Stimulated activated naive CD4-positive, alpha-beta T cell treated with Interleukin-2 at 50 U/mL for 16 hours (primary cell): ENCODE measurements around the gene MICAL1.

Experiments
- DNase-seq: peaks from one replicate; lab custom pipeline; 2025; lab: John Stamatoyannopoulos, UW

The MICAL1 gene

DNA sequence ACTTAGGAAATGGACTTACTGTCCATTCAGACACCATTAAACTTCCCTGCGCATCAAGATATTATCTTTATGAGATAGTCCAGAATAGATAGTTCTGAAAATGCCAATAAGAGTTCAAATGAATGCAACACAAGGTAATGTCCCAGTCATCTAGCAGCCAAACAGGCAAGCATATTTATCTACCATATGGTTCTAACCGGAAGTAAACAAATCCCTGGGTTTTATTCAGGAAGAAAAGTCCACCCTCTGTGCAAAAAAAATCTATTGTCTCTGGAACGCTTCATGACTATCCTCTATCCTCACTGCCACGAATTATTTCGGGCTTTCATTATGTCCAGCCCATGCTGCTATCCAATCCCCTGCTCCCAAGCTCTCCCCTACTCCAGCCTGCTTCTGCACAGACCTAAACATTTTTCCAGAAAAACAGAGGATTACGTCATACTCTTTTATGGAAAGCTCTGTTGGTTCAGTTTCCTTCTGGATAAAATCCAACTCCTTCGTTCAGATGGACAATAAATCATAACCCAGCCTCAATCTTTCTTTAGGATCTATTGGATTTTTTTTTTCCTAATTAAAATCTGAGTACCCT is 26.6 kb downstream of the MICAL1 start:
- DNase-seq: no peak

DNA sequence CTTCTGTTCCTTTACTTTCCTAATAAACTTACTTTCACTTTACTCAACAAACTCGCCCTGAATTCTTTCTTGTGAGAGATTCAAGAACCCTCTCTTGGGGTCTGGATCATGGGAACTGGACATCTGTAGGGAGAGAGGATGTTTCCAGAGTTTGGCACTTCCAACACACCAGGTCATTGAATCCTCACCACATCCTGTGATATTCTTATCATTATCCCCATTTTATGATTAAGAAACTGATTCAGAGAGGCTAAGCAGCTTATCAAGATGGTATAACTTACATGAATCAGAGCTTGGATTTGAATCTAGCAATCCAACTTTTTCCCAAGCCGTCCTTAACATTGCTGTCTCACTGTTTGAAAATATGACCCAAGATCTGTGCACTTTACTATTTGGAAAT is 30.6 kb downstream of the MICAL1 start:
- DNase-seq: no peak

DNA sequence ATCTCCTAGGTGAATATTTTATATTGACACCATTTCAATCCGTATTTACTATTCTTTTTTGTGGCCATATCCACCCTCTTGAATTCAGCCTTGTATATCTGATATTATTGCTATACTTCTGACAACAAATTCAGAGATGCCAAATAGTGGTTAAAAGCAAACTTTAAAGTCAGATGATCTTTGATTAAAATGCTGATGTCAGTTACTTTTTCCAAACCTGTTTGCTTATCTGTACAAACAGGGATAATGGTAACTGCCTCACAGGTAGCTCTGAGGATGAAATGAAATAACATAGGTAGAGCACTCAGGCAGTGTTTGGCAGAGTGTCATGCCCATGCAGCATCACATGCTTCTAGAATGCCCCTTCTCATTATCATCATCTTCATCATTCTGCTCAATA is 34.4 kb downstream of the MICAL1 start:
- DNase-seq: no peak

DNA sequence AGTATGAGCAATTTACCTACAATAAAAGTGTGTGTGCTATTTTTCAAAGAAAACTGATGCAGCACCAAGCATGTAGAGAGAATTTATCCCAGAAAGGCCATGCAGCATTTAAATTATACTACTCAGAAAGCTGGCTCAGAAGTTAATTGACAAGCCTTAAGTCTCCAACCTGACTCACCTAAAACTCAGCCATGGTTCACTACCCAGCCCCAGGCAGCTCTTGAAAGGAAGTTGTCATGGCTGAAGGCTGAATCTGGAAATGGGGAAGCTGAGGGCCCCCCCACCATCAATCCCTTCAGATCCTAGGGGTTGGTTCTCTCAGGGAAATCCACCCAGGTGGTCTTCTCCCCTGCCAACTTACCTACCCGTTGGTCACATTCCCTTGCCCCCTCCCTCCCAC is 34.8 kb downstream of the MICAL1 start:
- no peak for DNase-seq

DNA sequence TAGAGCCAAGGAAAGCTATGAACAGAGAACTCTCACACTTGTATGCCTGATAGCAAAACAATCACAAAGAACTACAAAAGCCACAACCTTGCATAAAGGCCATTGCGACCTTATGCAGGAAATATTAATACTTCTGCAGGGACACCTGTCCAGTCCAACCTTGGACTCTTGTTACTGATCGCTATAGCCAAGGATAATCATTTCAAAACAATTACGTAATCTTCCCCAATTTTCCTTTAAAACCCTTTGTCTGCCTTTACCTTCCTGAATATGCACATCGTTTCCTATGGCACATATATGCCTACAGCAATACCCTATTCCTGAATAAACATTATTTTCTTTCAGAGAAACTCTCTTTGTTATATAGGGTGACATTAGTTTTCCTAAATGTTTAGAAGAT is 37.9 kb downstream of the MICAL1 start:
- DNase-seq: no peak

DNA sequence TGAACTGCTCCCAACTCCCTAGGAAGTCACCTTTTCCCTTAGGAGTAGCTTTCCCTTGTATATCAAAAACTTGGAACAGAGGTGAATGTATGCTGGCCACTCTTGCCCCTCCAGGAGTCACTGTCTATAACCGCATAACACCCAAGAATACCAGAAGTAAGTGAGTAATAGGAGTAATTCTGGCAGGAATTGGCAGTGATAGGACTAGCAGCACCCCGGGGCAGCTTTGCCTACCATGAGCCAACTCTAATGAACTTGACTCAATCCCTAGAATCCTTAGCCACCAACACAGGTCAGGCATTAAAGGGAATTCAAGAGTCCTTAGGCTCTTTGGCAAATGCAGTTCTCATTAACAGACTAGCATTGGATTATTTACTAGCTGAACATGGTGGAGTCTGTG is 44.5 kb downstream of the MICAL1 start:
- DNase-seq: no peak

DNA sequence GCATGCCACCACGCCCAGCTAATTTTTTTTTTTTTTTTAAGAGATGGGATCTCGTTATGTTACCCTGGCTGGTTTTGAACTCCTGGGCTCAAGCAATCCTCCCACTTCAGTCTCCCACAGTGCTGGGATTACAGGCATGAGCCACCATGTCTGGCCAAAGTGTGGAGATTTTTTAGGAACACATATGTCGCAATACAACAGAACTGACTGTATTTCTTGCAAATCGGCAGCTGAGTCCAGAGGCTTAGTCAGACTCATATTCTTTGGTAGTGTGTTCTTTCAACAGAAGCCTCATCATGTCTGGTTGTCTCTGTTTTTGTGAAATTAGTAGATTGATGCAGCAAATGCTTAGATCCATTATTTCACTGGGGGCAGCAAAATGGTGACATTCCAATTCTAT is 49.4 kb downstream of the MICAL1 start:
- no peak for DNase-seq

DNA sequence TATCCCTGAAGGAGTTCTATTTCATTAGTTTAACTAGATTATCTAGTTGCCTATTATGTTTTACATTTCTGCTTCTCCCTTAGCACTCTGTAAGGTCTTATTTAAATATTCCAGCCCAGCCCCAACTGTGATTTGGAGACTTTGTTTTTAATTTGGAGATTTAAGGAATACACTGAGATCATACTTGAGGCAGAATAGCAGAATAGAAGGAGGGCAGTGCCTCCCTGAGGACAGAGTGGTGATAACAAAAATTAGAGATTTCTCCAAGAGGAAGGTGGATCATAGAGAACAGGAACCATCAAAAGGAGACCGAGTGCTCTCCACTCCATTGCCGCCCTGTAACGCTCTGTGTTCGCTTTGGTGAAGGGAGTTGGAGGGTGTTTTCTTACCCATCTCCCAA is 58.6 kb downstream of the MICAL1 start:
- DNase-seq: no peak

DNA sequence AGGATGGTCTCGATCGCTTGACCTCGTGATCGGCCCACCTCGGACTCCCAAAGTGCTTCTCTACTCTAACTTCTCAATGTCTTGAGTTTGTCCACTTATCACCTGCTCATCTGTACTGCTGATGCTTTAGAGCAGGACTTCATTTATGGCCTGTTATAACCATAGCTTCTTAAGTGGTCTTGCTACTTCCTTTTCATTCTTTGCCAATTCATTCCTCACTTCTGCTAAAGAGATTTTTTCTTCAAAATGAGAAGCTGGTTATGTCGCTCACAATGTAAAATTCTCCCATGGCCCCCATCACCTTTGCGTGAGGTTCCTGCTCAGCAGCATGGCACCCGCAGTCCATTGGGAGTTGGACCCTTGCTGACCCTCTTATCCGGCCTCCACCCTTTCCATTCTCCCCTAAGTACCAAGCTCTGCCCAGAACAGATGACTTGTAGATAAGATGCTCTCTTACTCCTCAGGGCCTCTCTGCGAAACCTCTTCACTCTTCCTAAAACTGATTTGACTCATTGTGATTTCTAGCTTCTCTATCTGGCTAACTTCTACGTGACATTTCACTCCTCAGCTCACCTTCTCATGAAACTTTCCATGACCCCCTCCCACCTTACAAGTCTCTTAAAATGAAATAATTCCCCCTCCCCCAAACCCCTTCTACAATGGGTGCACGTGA is 59.4 kb downstream of the MICAL1 start:
- no peak for DNase-seq
